Smooth muscle cell (in vitro differentiated cells): ENCODE measurements around the gene NPTXR. TPM values are rescaled to one million over a fixed set of nuclear protein-coding genes. Genes with fewer than 3 reads are reported as not detected.

Experiments
- DNase-seq: peaks from one replicate; lab custom pipeline; 2025; ENCODE audit not compliant: unreplicated experiment; lab: John Stamatoyannopoulos, UW
- H2AFZ ChIP-seq: fragments of 200-600 bp; sonication (generic); 2 replicates; pipeline ENCODE4 v1.6.0; 2016; ENCODE audit warnings: antibody characterized with exemption, low read depth, mild to moderate bottlenecking
- H3F3A ChIP-seq: fragments of 200-600 bp; sonication (generic); 2 replicates; pipeline ENCODE4 v1.6.0; 2017; ENCODE audit warnings: antibody characterized with exemption, low read depth
- H3K27ac ChIP-seq: fragments of 200-600 bp; sonication (generic); 2 replicates; pipeline ENCODE4 v1.5.1; 2016; ENCODE audit warnings: low read depth, mild to moderate bottlenecking
- H3K27me3 ChIP-seq: fragments of 200-600 bp; sonication (generic); 2 replicates; pipeline ENCODE4 v1.6.1; 2016; ENCODE audit warnings: low read depth, mild to moderate bottlenecking
- H3K36me3 ChIP-seq: fragments of 200-600 bp; sonication (generic); 2 replicates; pipeline ENCODE4 v1.5.1; 2016; ENCODE audit warnings: low read depth
- H3K4me1 ChIP-seq: fragments of 200-600 bp; sonication (generic); 2 replicates; pipeline ENCODE4 v1.5.1; 2016; ENCODE audit warnings: low read depth
- H3K4me2 ChIP-seq: fragments of 200-600 bp; sonication (generic); 2 replicates; pipeline ENCODE4 v1.6.0; 2016; ENCODE audit warnings: mild to moderate bottlenecking
- H3K4me3 ChIP-seq: fragments of 200-600 bp; sonication (generic); 2 replicates; pipeline ENCODE4 v1.5.1; 2016; ENCODE audit warnings: mild to moderate bottlenecking
- H3K79me2 ChIP-seq: fragments of 200-600 bp; sonication (generic); 2 replicates; pipeline ENCODE4 v1.6.0; 2016; ENCODE audit warnings: low read depth, mild to moderate bottlenecking
- H3K9ac ChIP-seq: fragments of 200-600 bp; sonication (generic); 2 replicates; pipeline ENCODE4 v1.6.0; 2016; ENCODE audit warnings: low read depth
- H3K9me3 ChIP-seq: fragments of 200-600 bp; sonication (generic); replicated peaks from 2 replicates; pipeline ENCODE4 v1.5.1; 2016; ENCODE audit warnings: low read depth
- H4K20me1 ChIP-seq: fragments of 200-600 bp; sonication (generic); 2 replicates; pipeline ENCODE4 v1.6.0; 2016; ENCODE audit warnings: low read depth
- CTCF ChIP-seq: fragments of 200-600 bp; sonication (generic); IDR thresholded peaks from 2 replicates; pipeline ENCODE4 v1.5.1; 2017; ENCODE audit warnings: borderline replicate concordance, mild to moderate bottlenecking, antibody characterized with exemption; ENCODE audit not compliant: insufficient read depth, poor library complexity, severe bottlenecking
- WGBS: methylation state at CpG from one replicate; pipeline ENCODE4 v1.1.7; 2016; ENCODE audit warnings: low lambda C conversion rate; 5-methylcytosine and 5-hydroxymethylcytosine counted together
- polyA plus RNA-seq: library from polyadenylated mRNA; unstranded; fragments of >200 nt; fragmentation: Nextera tagmentation; extraction: Ambion mirVana; gene quantifications from 2 replicates; pipeline ENCODE4 v1.2.1, GENCODE V29; 2016
- total RNA-seq: library from RNA; depleted of rRNA; stranded (reverse); fragments of >200 nt; gene quantifications from 2 replicates; pipeline ENCODE4 v1.2.3, GENCODE V29; 2014

Gene NPTXR
- total and polyA plus RNA-seq, 2 experiments from 2014 or later = 2.0 to 3.9 TPM

- DNase-seq = peak; percentile 14
- peak overlapping the region; percentile 34 for H3K9ac ChIP-seq
Observed at GRCh38 chr22:38788021-38788816, 55.6 kb downstream of the NPTXR start.

GRCh38 chr22:38786631-38787030 is 57.2 kb downstream of the NPTXR start:
- peaks cover 7% of the 10 kb centered on the region for H4K20me1 ChIP-seq
- H3K27me3 ChIP-seq = no peaks in the 10 kb centered on the region
- no peak for DNase-seq
- WGBS = 44% methylated on average over 3 of the region's 3 CpGs
- no peak overlapping the region for H2AFZ ChIP-seq
- H3K79me2 ChIP-seq = no peaks in the 10 kb centered on the region
- no peaks in the 10 kb centered on the region for H3K9me3 ChIP-seq
- no peaks in the 10 kb centered on the region for H3K36me3 ChIP-seq
- peaks cover 30% of the 10 kb centered on the region for H3F3A ChIP-seq
- H3K27ac ChIP-seq = peak overlapping the region; percentile 91
- peak overlapping the region; percentile 21 for H3K9ac ChIP-seq
- H3K4me3 ChIP-seq = no peak overlapping the region
- TF ChIP-seq CTCF = no peak
- peak overlapping the region; percentile 44 for H3K4me2 ChIP-seq
- peaks cover 6% of the 10 kb centered on the region for H3K4me1 ChIP-seq

More at GRCh38 chr22:38788021-38788816, 55.6 kb downstream of the NPTXR start:
- Histone ChIP-seq H4K20me1 (peaks cover 3% of the 10 kb centered on the region), H3K36me3 (no peaks in the 10 kb centered on the region), H3K4me1 (peaks cover 3% of the 10 kb centered on the region), H3K4me3 (no peak overlapping the region), H3K79me2 (peaks cover 8% of the 10 kb centered on the region), H3K27me3 (no peaks in the 10 kb centered on the region), H3F3A (peaks cover 21% of the 10 kb centered on the region), H3K27ac (peak overlapping the region; percentile 91), H3K4me2 (peak overlapping the region; percentile 59), H3K9me3 (no peaks in the 10 kb centered on the region), H2AFZ (peak overlapping the region; percentile 20)
- 35% methylated on average over 16 of the region's 16 CpGs for WGBS
- TF ChIP-seq CTCF = no peak

- H3K4me1 ChIP-seq = peaks cover 6% of the 10 kb centered on the region
Observed at GRCh38 chr22:38784856-38785255, 59.0 kb downstream of the NPTXR start.

More at GRCh38 chr22:38784856-38785255, 59.0 kb downstream of the NPTXR start:
- Histone ChIP-seq H3K4me3 (no peak overlapping the region), H3K9ac (no peak overlapping the region), H3K36me3 (no peaks in the 10 kb centered on the region), H3K79me2 (no peaks in the 10 kb centered on the region), H3F3A (peaks cover 31% of the 10 kb centered on the region), H4K20me1 (peaks cover 7% of the 10 kb centered on the region), H3K27me3 (no peaks in the 10 kb centered on the region), H3K9me3 (no peaks in the 10 kb centered on the region), H3K4me2 (no peak overlapping the region), H2AFZ (no peak overlapping the region), H3K27ac (peak overlapping the region; percentile 91)
- WGBS = 91% methylated on average over 5 of the region's 5 CpGs
- no peak for TF ChIP-seq CTCF
- DNase-seq = no peak
